Type B pancreatic cell (in vitro differentiated cells): Measurements from ENCODE around the gene PAX5. TPM values are rescaled to one million over a fixed set of nuclear protein-coding genes. Genes with fewer than 3 reads are reported as not detected.

Experiments
- DNase-seq: peaks from one replicate; pipeline ENCODE4 v3.0.0; 2021; ENCODE audit warnings: mixed read lengths; ENCODE audit not compliant: unreplicated experiment; ENCODE audit errors: extremely low spot score
- H3K27ac Mint-ChIP-seq: 2 replicates; pipeline ENCODE4 v1.8.0; 2021; ENCODE audit warnings: mild to moderate bottlenecking, mixed read lengths
- H3K27me3 Mint-ChIP-seq: 2 replicates; pipeline ENCODE4 v1.8.0; 2021; ENCODE audit warnings: mixed read lengths
- H3K36me3 Mint-ChIP-seq: 2 replicates; pipeline ENCODE4 v1.8.0; 2021; ENCODE audit warnings: mixed read lengths
- H3K4me1 Mint-ChIP-seq: one replicate; pipeline ENCODE4 v1.8.0; 2021; ENCODE audit warnings: mixed read lengths; ENCODE audit not compliant: unreplicated experiment
- H3K4me3 Mint-ChIP-seq: 2 replicates; pipeline ENCODE4 v1.8.0; 2021; ENCODE audit warnings: mild to moderate bottlenecking, mixed read lengths
- H3K9me3 Mint-ChIP-seq: 2 replicates; pipeline ENCODE4 v1.8.0; 2021; ENCODE audit warnings: mixed read lengths
- total RNA-seq: library from RNA; stranded (reverse); gene quantifications from 2 replicates; pipeline ENCODE4 v1.2.1, GENCODE V29; 2021; ENCODE audit warnings: low replicate concordance
- TF ChIP-seq, protein P1 (sequence below): fragments of 200-600 bp; sonication (generic); conservative IDR thresholded peaks from 2 replicates; pipeline ENCODE4 v1.5.0; 2021; ENCODE audit warnings: antibody characterized with exemption, mild to moderate bottlenecking

Gene PAX5
- total RNA-seq, 1 donor from 2014 or later = not detected

GRCh38 chr9:36928670-36929349 is 105.3 kb downstream of the PAX5 start:
- Mint-ChIP-seq H3K27ac (no peak overlapping the region), H3K4me3 (no peak overlapping the region), H3K36me3 (no peaks in the 10 kb centered on the region), H3K27me3 (peaks cover 42% of the 10 kb centered on the region), H3K4me1 (no peaks in the 10 kb centered on the region), H3K9me3 (no peaks in the 10 kb centered on the region)
- DNase-seq = no peak
- TF ChIP-seq, protein P1, sequence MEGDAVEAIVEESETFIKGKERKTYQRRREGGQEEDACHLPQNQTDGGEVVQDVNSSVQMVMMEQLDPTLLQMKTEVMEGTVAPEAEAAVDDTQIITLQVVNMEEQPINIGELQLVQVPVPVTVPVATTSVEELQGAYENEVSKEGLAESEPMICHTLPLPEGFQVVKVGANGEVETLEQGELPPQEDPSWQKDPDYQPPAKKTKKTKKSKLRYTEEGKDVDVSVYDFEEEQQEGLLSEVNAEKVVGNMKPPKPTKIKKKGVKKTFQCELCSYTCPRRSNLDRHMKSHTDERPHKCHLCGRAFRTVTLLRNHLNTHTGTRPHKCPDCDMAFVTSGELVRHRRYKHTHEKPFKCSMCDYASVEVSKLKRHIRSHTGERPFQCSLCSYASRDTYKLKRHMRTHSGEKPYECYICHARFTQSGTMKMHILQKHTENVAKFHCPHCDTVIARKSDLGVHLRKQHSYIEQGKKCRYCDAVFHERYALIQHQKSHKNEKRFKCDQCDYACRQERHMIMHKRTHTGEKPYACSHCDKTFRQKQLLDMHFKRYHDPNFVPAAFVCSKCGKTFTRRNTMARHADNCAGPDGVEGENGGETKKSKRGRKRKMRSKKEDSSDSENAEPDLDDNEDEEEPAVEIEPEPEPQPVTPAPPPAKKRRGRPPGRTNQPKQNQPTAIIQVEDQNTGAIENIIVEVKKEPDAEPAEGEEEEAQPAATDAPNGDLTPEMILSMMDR = no peak

- Mint-ChIP-seq H3K36me3 (no peaks in the 10 kb centered on the region), H3K4me1 (no peaks in the 10 kb centered on the region), H3K4me3 (no peak overlapping the region), H3K27ac (no peak overlapping the region), H3K9me3 (no peaks in the 10 kb centered on the region), H3K27me3 (peaks cover 46% of the 10 kb centered on the region)
- TF ChIP-seq, protein P1 = no peak
- DNase-seq = no peak
Observed at GRCh38 chr9:36928210-36928609, 105.9 kb downstream of the PAX5 start.

DNA sequence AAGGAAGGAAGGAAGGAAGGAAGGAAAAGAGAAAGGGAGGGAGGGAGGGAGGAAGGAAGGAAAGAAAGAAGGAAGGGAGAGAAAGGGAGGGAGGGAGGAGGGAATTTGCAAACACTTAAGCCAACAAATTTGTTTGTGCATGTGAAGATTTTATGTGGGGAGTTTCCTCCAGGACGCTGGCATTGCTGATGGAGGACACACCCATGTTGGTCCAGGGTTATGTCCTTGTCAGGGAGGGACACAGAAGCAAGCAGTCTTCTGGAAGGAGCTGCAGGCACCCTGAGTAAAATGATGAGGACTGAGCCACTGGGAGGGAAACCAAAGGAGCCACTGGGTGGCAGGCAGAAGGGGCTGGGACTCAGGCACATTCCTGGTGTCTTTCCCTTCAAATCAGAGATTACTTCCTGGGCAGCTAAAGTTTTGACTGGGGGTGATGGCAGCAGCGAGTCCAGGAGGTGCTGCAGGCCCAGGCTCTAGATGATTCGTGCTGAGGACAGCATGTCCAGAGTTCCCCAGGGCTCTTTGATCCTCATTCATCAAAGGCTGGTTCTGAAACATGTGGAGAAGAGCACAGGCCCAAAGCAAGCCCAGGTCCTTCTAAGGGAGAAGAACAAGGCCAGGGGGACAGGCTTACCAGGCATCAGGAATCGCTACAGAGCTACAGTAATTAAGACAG is 109.2 kb downstream of the PAX5 start:
- no peaks in the 10 kb centered on the region for H3K4me1 Mint-ChIP-seq
- peaks cover 46% of the 10 kb centered on the region for H3K27me3 Mint-ChIP-seq
- no peaks in the 10 kb centered on the region for H3K36me3 Mint-ChIP-seq
- TF ChIP-seq, protein P1 = no peak
- no peak for DNase-seq
- H3K27ac Mint-ChIP-seq = no peak overlapping the region
- no peaks in the 10 kb centered on the region for H3K9me3 Mint-ChIP-seq
- H3K4me3 Mint-ChIP-seq = no peak overlapping the region

- TF ChIP-seq, protein P1 = no peak
- Mint-ChIP-seq H3K9me3 (no peaks in the 10 kb centered on the region), H3K4me1 (no peaks in the 10 kb centered on the region), H3K4me3 (no peak overlapping the region), H3K27ac (no peak overlapping the region), H3K36me3 (no peaks in the 10 kb centered on the region), H3K27me3 (peaks cover 50% of the 10 kb centered on the region)
- no peak for DNase-seq
Observed at GRCh38 chr9:36924071-36924470, 110.0 kb downstream of the PAX5 start.

GRCh38 chr9:36923025-36923625 is 110.9 kb downstream of the PAX5 start:
- H3K4me1 Mint-ChIP-seq = no peaks in the 10 kb centered on the region
- no peaks in the 10 kb centered on the region for H3K9me3 Mint-ChIP-seq
- no peak for DNase-seq
- H3K27ac Mint-ChIP-seq = no peak overlapping the region
- no peaks in the 10 kb centered on the region for H3K36me3 Mint-ChIP-seq
- H3K27me3 Mint-ChIP-seq = peaks cover 45% of the 10 kb centered on the region
- no peak overlapping the region for H3K4me3 Mint-ChIP-seq
- TF ChIP-seq, protein P1 = no peak
